SK-N-SH treated with all-trans-retinoic acid at 6 μM for 48 hours (cell line): ENCODE measurements around the gene ZDHHC3.

ENCODE experiments used
- ARNTL ChIP-seq: fragments of 450-650 bp; formaldehyde crosslinking; IDR thresholded peaks from 2 replicates; pipeline ENCODE4 v1.5.0; 2020; ENCODE audit warnings: low read depth, mild to moderate bottlenecking, moderate library complexity, borderline replicate concordance
- BACH2 ChIP-seq: fragments of 250-450 bp; sonication (Bioruptor Pico); IDR thresholded peaks from 2 replicates; pipeline ENCODE4 v1.9.0; 2021; ENCODE audit warnings: mild to moderate bottlenecking, borderline replicate concordance
- ISL1 ChIP-seq: fragments of 250-450 bp; sonication (Bioruptor Pico); IDR thresholded peaks from 2 replicates; pipeline ENCODE4 v2.1.2; 2022; ENCODE audit warnings: mild to moderate bottlenecking, moderate library complexity
- OSR1 ChIP-seq: fragments of 250-450 bp; sonication (Bioruptor Pico); IDR thresholded peaks from 2 replicates; pipeline ENCODE4 v1.8.0; 2022; ENCODE audit warnings: moderate library complexity, mild to moderate bottlenecking, inconsistent platforms
- POU6F1 ChIP-seq: fragments of 250-450 bp; sonication (Bioruptor Pico); IDR thresholded peaks from 2 replicates; pipeline ENCODE4 v1.8.0; 2021; ENCODE audit warnings: low read depth, mild to moderate bottlenecking, moderate library complexity, borderline replicate concordance
- PPARA ChIP-seq: fragments of 250-450 bp; sonication (Bioruptor Pico); IDR thresholded peaks from 2 replicates; pipeline ENCODE4 v1.5.0; 2020; ENCODE audit warnings: mild to moderate bottlenecking, borderline replicate concordance
- RARB ChIP-seq: fragments of 250-450 bp; sonication (Bioruptor Pico); IDR thresholded peaks from 2 replicates; pipeline ENCODE4 v1.8.0; 2021; ENCODE audit warnings: mild to moderate bottlenecking, moderate library complexity
- SNAI2 ChIP-seq: fragments of 250-450 bp; sonication (Bioruptor Pico); IDR thresholded peaks from 2 replicates; pipeline ENCODE4 v1.5.0; 2020; ENCODE audit warnings: mild to moderate bottlenecking, moderate library complexity
- TOX ChIP-seq: fragments of 250-450 bp; sonication (Bioruptor Pico); IDR thresholded peaks from 2 replicates; pipeline ENCODE4 v1.8.0; 2021; ENCODE audit warnings: mild to moderate bottlenecking, moderate library complexity, borderline replicate concordance
- ZFP3 ChIP-seq: fragments of 250-450 bp; sonication (Bioruptor Pico); IDR thresholded peaks from 2 replicates; pipeline ENCODE4 v1.5.0; 2020; ENCODE audit warnings: mild to moderate bottlenecking, moderate library complexity
- ZNF565 ChIP-seq: fragments of 450-650 bp; formaldehyde crosslinking; conservative IDR thresholded peaks from 2 replicates; pipeline ENCODE4 v1.5.0; 2020; ENCODE audit warnings: low read depth, mild to moderate bottlenecking, moderate library complexity
- TF ChIP-seq, protein P1 (sequence below): fragments of 250-450 bp; sonication (Bioruptor Pico); IDR thresholded peaks from 2 replicates; pipeline ENCODE4 v1.5.1; 2020; ENCODE audit warnings: low read depth, mild to moderate bottlenecking, moderate library complexity

DNA sequence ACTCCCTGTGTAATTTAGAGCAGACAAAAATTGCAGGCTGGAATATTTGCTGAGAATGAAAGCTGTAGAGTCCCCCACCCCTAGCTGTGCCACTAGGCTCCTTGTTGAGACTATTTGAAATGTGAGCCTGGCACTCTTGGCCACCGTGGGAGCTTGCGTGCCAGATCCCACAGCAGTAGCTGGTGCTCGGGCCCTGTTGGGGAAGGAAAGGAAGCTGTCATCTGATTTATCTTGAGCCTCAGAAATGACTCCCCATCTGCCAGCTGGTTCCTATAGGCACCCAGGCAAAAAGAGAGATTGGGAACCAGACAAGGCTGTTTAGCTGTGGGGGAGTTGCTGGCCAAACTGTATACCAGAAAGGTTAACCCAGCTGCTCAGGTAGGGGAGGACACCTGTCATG lies 26.7 kb upstream of the ZDHHC3 start:
- TF ChIP-seq, protein P1, sequence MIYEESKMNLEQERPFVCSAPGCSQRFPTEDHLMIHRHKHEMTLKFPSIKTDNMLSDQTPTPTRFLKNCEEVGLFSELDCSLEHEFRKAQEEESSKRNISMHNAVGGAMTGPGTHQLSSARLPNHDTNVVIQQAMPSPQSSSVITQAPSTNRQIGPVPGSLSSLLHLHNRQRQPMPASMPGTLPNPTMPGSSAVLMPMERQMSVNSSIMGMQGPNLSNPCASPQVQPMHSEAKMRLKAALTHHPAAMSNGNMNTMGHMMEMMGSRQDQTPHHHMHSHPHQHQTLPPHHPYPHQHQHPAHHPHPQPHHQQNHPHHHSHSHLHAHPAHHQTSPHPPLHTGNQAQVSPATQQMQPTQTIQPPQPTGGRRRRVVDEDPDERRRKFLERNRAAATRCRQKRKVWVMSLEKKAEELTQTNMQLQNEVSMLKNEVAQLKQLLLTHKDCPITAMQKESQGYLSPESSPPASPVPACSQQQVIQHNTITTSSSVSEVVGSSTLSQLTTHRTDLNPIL = no peak
- TF ChIP-seq TOX (no peak), POU6F1 (CRISPR knock-in tag) (no peak), RARB (CRISPR knock-in tag) (no peak), ZFP3 (CRISPR knock-in tag) (no peak), BACH2 (CRISPR knock-in tag) (no peak), ZNF565 (CRISPR knock-in tag) (no peak), PPARA (CRISPR knock-in tag) (no peak), SNAI2 (CRISPR knock-in tag) (no peak), OSR1 (CRISPR knock-in tag) (no peak), ARNTL (CRISPR knock-in tag) (no peak), ISL1 (CRISPR knock-in tag) (no peak)
